HG03439 (cell line): ENCODE measurements around the gene WDFY4.

Experiments
- ATAC-seq: cut with Tn5 transposase; IDR thresholded peaks from one replicate; pipeline ENCODE4 v1.9.1; 2021; ENCODE audit warnings: mild to moderate bottlenecking, moderate library complexity; ENCODE audit not compliant: unreplicated experiment

Gene WDFY4

GRCh38 chr10:48683868-48684267, 805 bp upstream of the WDFY4 start:
- no peak for ATAC-seq

- no peak for ATAC-seq
These were observed 246 bp upstream of the WDFY4 start for GRCh38 chr10:48684463-48684791.

GRCh38 chr10:48685731-48686130, 1.1 kb downstream of the WDFY4 start:
- no peak for ATAC-seq

- no peak for ATAC-seq
These were observed 6.4 kb downstream of the WDFY4 start for GRCh38 chr10:48690791-48691660.

- no peak for ATAC-seq
These were observed 7.3 kb downstream of the WDFY4 start for GRCh38 chr10:48691812-48692528.

GRCh38 chr10:48692748-48693147, 8.1 kb downstream of the WDFY4 start:
- ATAC-seq, result no peak

- ATAC-seq, result no peak
These were observed 8.5 kb downstream of the WDFY4 start for GRCh38 chr10:48693206-48693605.

GRCh38 chr10:48694371-48695030, 9.8 kb downstream of the WDFY4 start:
- no peak for ATAC-seq

- no peak for ATAC-seq
These were observed 11.2 kb downstream of the WDFY4 start for GRCh38 chr10:48695636-48696534.

GRCh38 chr10:48696535-48696873, 11.8 kb downstream of the WDFY4 start:
- ATAC-seq, result no peak

- ATAC-seq, result no peak
These were observed 12.4 kb downstream of the WDFY4 start for GRCh38 chr10:48697091-48697490.

GRCh38 chr10:48697821-48698764, 13.4 kb downstream of the WDFY4 start:
- ATAC-seq, result no peak

GRCh38 chr10:48699011-48699627, 14.4 kb downstream of the WDFY4 start:
- no peak for ATAC-seq

GRCh38 chr10:48700071-48700470, 15.4 kb downstream of the WDFY4 start:
- no peak for ATAC-seq

GRCh38 chr10:48700493-48700892, 15.8 kb downstream of the WDFY4 start:
- no peak for ATAC-seq

- ATAC-seq, result no peak
These were observed 16.6 kb downstream of the WDFY4 start for GRCh38 chr10:48701139-48701901.

GRCh38 chr10:48701941-48702340, 17.3 kb downstream of the WDFY4 start:
- ATAC-seq, result no peak

GRCh38 chr10:48703531-48704122, 19.0 kb downstream of the WDFY4 start:
- ATAC-seq, result no peak
